Suppressor macrophage (primary cell): Measurements from ENCODE around the gene MYRF.

Experiments used
- DNase-seq, 4 experiments: peaks; one replicate each; pipeline ENCODE4 v3.0.0-alpha.2; 2020 to 2022

The MYRF gene

GRCh38 chr11:61777234-61778090, 25.0 kb downstream of the MYRF start:
- DNase-seq, result peak; percentile 19 to 67 (median 36)

- DNase-seq, result no peak
Observed at GRCh38 chr11:61778357-61778886, 26.0 kb downstream of the MYRF start.

GRCh38 chr11:61778920-61779650, 26.6 kb downstream of the MYRF start:
- DNase-seq, result no peak

- DNase-seq, result no peak
Observed at GRCh38 chr11:61779666-61780525, 27.5 kb downstream of the MYRF start.

GRCh38 chr11:61780581-61781162, 28.2 kb downstream of the MYRF start:
- DNase-seq, result no peak

GRCh38 chr11:61781585-61781984, 29.1 kb downstream of the MYRF start:
- no peak for DNase-seq

- no peak for DNase-seq
Observed at GRCh38 chr11:61782299-61782698, 29.9 kb downstream of the MYRF start.

- DNase-seq, result no peak
Observed at GRCh38 chr11:61782841-61783240, 30.4 kb downstream of the MYRF start.

- no peak for DNase-seq
Observed at GRCh38 chr11:61783717-61784505, 31.5 kb downstream of the MYRF start.

GRCh38 chr11:61784506-61784805, 32.0 kb downstream of the MYRF start:
- no peak for DNase-seq

GRCh38 chr11:61785837-61786402, 33.5 kb downstream of the MYRF start:
- no peak for DNase-seq

GRCh38 chr11:61787928-61788491, 35.6 kb downstream of the MYRF start:
- peak; percentile 26 to 62 (median 45) for DNase-seq

GRCh38 chr11:61791737-61792309, 39.4 kb downstream of the MYRF start:
- DNase-seq, result peak; percentile 79 to 87 (median 84)

- DNase-seq, result peak; percentile 90 to 95 (median 94)
Observed at GRCh38 chr11:61792310-61793082, 40.1 kb downstream of the MYRF start, which contains the start of the genes FEN1 and TMEM258. TSS of gene FEN1 (plus strand) at chr11:61792911. CDS start at chr11:61795362, 2,451 bp downstream. TSS of gene TMEM258 (minus strand) at chr11:61792599. CDS start at chr11:61792558, 41 bp downstream.

GRCh38 chr11:61793083-61793828, 40.8 kb downstream of the MYRF start:
- DNase-seq, result peak in 1 of 4 experiments; percentile 9

- no peak for DNase-seq
Observed at GRCh38 chr11:61793829-61794204, 41.4 kb downstream of the MYRF start.

- no peak for DNase-seq
Observed at GRCh38 chr11:61794579-61794978, 42.1 kb downstream of the MYRF start.

- DNase-seq, result no peak
Observed at GRCh38 chr11:61795459-61795858, 43.0 kb downstream of the MYRF start.
